ENCODE measurements around the gene BBS1.
A peak's percentile ranks its signal among the peaks of the same experiment; 100 is the strongest.
"Not testable (repeated sequence)": the region's sequence is repeated elsewhere in the genome, so short reads cannot be mapped to it uniquely, and the experiment has no call there.

BBS1 gene

GRCh38 chr11:66510271-66510989 is at the start of gene BBS1:
Gene BBS1 (plus strand): TSS chr11:66510635. CDS start chr11:66510660, 25 bp downstream.
- DNase-seq (ENCODE audit: low spot score): peak; percentile 99

GRCh38 chr11:66462010-66462409 is 48.4 kb upstream of the BBS1 start:
- no peak for DNase-seq (ENCODE audit: low spot score)

- DNase-seq (ENCODE audit: low spot score): no peak
Measured at GRCh38 chr11:66462911-66463310, 47.5 kb upstream of the BBS1 start.

- not testable (repeated sequence) for DNase-seq (ENCODE audit: low spot score)
Measured at GRCh38 chr11:66464116-66464515, 46.3 kb upstream of the BBS1 start.

GRCh38 chr11:66464916-66465315 is 45.5 kb upstream of the BBS1 start:
- no peak for DNase-seq (ENCODE audit: low spot score)

- DNase-seq (ENCODE audit: low spot score): no peak
Measured at GRCh38 chr11:66465373-66466224, 44.8 kb upstream of the BBS1 start.

- DNase-seq (ENCODE audit: low spot score): peak; percentile 96
Measured at GRCh38 chr11:66466225-66467033, 44.0 kb upstream of the BBS1 start, which contains the start of gene PELI3. Gene PELI3 (plus strand): TSS chr11:66466905. CDS start chr11:66468129, 1,224 bp downstream.

- peak; percentile 77 for DNase-seq (ENCODE audit: low spot score)
Measured at GRCh38 chr11:66467034-66467659, 43.3 kb upstream of the BBS1 start.

- no peak for DNase-seq (ENCODE audit: low spot score)
Measured at GRCh38 chr11:66467756-66468155, 42.7 kb upstream of the BBS1 start.

- no peak for DNase-seq (ENCODE audit: low spot score)
Measured at GRCh38 chr11:66468691-66469090, 41.7 kb upstream of the BBS1 start.

- no peak for DNase-seq (ENCODE audit: low spot score)
Measured at GRCh38 chr11:66469441-66469840, 41.0 kb upstream of the BBS1 start.

- DNase-seq (ENCODE audit: low spot score): no peak
Measured at GRCh38 chr11:66470015-66470414, 40.4 kb upstream of the BBS1 start.

GRCh38 chr11:66471142-66471541 is 39.3 kb upstream of the BBS1 start:
- DNase-seq (ENCODE audit: low spot score): no peak

GRCh38 chr11:66472054-66472453 is 38.4 kb upstream of the BBS1 start:
- no peak for DNase-seq (ENCODE audit: low spot score)

GRCh38 chr11:66473167-66473566 is 37.3 kb upstream of the BBS1 start:
- no peak for DNase-seq (ENCODE audit: low spot score)

GRCh38 chr11:66473608-66474515 is 36.6 kb upstream of the BBS1 start:
- no peak for DNase-seq (ENCODE audit: low spot score)

- no peak for DNase-seq (ENCODE audit: low spot score)
Measured at GRCh38 chr11:66475349-66476172, 34.9 kb upstream of the BBS1 start.

GRCh38 chr11:66476173-66476840 is 34.1 kb upstream of the BBS1 start:
- DNase-seq (ENCODE audit: low spot score): peak; percentile 27

- DNase-seq (ENCODE audit: low spot score): peak; percentile 68
Measured at GRCh38 chr11:66476841-66477251, 33.6 kb upstream of the BBS1 start.

All from iPS-NIHi11 (cell line).